GM21825 (cell line): ENCODE data around the gene DUS1L.
A peak's percentile ranks its signal among the peaks of the same experiment; 100 is the strongest.

Experiments
- ATAC-seq: cut with Tn5 transposase; IDR thresholded peaks from one replicate; pipeline ENCODE4 v1.9.1; 2021; ENCODE audit warnings: mild to moderate bottlenecking, moderate library complexity; ENCODE audit not compliant: unreplicated experiment

Gene DUS1L

GRCh38 chr17:82065638-82066303 is at the start of gene DUS1L:
TSS of gene DUS1L (minus strand) at chr17:82065804. CDS start at chr17:82065059, 745 bp downstream.
- no peak for ATAC-seq

GRCh38 chr17:82114872-82115271 is 49.3 kb upstream of the DUS1L start:
- no peak for ATAC-seq

DNA sequence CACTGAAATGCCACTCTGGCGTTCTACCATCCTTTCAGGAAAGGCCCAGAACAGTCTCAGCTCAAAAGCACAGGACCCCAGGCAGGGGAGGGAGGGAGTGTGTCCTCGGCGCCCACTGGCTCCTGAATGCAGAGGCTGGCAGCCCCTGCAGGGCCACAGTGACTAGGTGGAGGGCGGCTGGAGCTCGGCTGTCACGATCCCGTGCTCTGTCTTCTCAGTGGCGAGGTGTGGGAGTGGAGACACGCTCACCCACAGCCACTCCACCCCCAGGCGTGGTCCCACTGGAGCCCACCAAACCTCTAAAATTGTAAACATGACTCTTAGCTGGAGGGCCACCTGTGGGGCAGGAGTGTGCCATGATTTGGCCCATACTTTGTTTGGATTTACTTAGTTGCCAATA is 48.8 kb upstream of the DUS1L start:
- ATAC-seq, result no peak

DNA sequence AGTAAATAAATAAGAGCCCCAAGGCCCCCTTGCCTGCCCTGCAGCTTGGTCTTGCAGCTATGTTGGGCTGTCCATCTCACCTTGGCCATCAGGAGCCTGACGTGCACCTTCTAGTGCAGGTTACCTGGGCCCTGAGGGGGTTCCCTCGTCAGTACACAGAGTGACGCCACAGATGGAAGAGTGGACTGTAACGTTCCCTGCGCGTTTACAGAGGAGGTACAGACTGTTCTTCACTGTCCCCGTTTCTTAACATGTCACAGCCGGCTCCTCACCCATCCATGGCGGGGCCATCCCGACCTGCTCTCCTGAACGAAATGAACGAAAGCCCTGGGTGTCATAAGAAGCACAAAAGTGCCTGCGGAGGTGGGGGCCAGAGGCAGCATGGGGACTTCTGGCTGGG is 48.3 kb upstream of the DUS1L start:
- no peak for ATAC-seq

DNA sequence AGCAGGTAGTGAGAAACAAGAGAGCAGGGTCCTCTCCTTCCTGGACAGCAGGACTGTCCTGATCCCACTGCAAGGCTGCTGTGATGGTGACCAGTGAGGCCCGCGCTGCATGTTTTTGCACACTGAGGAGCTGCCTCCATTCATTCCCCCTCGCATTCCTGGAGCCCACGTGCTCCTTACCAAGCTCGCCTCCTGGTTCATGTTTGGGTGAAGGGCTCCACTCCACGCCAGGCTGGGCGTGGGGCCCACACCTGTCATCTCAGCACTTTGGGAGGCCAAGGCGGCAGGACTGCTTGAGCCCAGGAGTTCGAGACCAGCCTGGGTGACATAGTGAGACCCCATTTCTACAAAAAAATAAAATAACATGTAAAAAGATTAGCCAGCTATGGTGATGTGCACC is 47.8 kb upstream of the DUS1L start:
- no peak for ATAC-seq

- ATAC-seq, result no peak
Observed at GRCh38 chr17:82112914-82113311, 47.3 kb upstream of the DUS1L start.

DNA sequence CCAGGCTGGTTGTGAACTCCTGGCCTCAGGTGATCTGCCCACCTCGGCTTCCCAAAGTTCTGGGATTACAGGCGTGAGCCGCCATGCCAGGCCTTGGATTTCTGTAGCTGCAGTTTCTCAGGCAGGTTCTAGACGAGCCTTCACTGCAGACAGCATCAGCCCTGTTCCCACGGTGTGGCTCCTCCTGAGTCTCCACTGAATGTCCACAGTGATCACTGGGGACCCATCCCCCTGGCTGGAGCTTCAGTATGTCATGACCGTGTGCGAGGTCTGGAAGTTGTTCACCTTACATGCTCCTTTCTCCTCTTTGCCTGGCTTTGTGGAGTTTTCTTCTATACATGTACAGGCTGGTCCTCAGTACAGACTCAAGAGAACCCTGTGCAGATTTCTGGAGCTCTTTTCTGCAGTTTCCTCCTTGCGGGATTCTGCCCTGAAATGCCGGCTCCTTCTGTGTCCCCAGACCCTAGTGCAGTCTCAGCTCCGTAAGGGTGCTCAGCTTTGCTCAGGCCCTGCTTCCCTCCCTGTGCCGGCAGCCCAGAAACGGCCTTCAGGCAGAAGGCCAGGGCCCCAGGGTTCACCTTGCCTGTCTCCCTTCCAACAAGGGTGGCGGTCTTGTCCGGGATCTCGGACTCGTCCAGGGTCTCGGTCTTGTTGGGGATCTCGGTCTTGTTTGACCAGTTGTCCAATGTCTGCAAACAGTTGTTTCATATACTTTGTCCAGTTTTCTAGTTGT is 46.7 kb upstream of the DUS1L start:
- ATAC-seq, result no peak

DNA sequence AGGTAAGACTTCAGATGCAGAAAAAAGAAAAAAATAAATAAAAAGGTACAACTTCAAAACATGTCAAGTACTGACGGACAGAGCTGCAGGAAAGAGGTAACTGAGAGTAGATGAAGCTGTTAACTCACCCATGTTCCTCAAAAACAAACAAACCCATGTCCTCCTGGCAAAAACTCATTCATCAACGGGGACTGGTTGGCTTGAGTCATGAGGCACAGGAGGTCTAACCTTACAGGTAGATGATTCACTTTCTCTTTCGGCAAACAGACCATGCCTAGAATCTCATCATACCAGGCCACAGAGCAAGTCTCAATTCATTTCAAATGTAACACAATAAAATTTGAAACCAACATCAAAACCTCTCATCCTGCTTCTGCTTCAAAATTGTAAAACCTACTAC is 44.7 kb upstream of the DUS1L start:
- ATAC-seq, result no peak

GRCh38 chr17:82108961-82109475 is 43.4 kb upstream of the DUS1L start:
- ATAC-seq, result no peak

DNA sequence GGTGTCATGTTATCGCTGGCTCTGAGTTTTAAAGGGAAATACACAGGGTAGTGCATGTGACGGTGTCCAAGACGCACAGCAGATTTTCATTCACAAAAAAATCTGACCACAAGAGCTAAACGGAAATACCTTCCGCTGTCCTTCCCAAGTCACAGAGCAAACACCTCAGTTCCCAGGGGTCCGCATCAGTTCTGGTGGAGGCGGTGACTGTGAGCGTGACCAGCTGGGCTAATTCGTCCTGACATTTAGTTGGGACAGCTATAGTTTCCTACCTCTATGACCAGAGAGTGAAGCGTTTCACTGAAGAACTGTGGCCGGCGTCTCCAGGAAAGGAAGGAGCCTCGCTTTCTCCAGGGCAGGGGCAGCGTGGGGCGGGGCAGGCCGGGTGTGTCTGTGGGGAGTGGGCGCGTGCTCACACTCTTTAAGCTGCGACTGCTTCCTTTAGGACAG is 42.9 kb upstream of the DUS1L start:
- no peak for ATAC-seq

GRCh38 chr17:82108038-82108437 is 42.4 kb upstream of the DUS1L start:
- ATAC-seq, result no peak

- no peak for ATAC-seq
Observed at GRCh38 chr17:82107341-82107860, 41.8 kb upstream of the DUS1L start.

DNA sequence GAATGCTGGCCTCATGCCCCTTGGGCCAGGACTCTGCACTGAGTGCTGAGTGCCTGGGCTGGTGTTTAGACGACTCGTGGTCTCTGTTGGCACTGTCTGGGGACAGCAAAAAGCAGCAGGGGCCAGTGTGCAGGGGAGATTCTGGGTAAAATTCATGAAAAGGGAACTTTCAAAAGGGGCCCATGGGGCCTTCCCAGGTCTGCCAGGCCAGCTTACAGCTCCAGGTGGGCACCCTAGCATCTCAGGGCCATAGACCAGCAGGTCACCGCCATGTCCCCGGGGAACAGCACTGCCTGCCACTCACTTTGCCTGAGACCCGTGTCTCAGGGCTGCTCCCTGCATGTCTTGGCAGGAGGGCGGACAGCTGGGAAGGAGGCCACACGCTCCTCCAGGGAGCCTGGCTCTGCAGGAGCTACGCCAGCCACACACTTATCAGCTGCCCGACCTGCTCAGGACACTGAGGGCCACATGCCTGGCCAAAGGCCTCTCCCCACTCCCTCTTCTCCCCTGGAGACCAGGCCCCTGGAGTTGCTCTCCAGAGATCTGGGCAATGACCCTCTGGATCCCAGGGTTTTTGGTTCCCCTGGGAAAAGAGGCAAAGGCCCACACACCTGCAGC is 41.2 kb upstream of the DUS1L start:
- no peak for ATAC-seq

DNA sequence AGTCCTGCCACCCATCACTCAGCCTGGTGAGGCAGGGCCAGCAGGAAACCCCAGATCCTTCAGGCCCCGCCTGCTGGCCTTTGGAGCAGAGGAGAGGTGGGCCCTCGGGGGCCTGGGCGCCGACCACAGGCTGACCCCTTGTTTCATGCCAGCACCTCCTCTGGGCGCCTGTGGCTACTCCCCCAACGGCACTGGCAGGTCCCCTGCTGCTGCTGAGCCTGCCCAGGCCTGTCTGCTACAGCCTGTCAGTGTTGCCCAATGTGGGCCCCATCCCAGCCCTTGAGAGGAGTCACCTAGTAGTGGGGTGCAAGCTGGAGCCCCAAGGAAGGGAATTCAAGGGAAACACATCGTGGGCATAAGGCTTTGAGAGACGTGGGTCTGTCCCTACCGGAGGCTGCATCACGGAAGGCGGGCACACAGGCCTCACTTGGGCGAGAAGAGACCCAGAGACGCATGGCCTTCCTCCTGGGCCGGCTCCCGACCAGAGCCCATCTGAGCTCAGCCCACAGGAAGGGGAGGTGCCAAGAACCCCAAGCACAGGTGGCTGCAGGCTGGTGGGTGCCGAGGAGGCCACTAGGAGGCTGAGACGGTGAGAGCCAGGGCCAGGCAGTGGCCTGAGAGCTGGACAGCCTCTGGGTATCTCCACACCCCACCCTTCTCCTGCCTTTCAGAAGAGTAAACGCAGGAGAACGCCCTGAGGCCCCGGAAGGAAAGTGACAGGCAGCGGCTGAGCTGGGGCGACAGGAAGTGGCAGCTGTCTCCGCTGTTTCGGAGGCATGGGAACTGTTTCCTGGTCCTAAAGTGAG is 40.5 kb upstream of the DUS1L start:
- ATAC-seq, result peak; percentile 66

- no peak for ATAC-seq
Observed at GRCh38 chr17:82105417-82105881, 39.8 kb upstream of the DUS1L start.

GRCh38 chr17:82104797-82105416 is 39.3 kb upstream of the DUS1L start:
- no peak for ATAC-seq

- no peak for ATAC-seq
Observed at GRCh38 chr17:82103553-82104451, 38.2 kb upstream of the DUS1L start.

GRCh38 chr17:82101767-82102679 is 36.4 kb upstream of the DUS1L start:
- no peak for ATAC-seq
